ENCODE measurements around the gene EXOC7. TPM values are rescaled to one million over a fixed set of nuclear protein-coding genes. Genes with fewer than 3 reads are reported as not detected.
A peak's percentile ranks its signal among the peaks of the same experiment; 100 is the strongest.
"Not testable (repeated sequence)": the region's sequence is repeated elsewhere in the genome, so short reads cannot be mapped to it uniquely, and the experiment has no call there.

Gene EXOC7
- polyA plus RNA-seq, 1 donor (not counting 4 experiments of a cell fraction or from before 2014, with no cell fraction given): 60.6 TPM

GRCh38 chr17:76079535-76079955, 24.0 kb downstream of the EXOC7 start:
- TF ChIP-seq, protein P1, sequence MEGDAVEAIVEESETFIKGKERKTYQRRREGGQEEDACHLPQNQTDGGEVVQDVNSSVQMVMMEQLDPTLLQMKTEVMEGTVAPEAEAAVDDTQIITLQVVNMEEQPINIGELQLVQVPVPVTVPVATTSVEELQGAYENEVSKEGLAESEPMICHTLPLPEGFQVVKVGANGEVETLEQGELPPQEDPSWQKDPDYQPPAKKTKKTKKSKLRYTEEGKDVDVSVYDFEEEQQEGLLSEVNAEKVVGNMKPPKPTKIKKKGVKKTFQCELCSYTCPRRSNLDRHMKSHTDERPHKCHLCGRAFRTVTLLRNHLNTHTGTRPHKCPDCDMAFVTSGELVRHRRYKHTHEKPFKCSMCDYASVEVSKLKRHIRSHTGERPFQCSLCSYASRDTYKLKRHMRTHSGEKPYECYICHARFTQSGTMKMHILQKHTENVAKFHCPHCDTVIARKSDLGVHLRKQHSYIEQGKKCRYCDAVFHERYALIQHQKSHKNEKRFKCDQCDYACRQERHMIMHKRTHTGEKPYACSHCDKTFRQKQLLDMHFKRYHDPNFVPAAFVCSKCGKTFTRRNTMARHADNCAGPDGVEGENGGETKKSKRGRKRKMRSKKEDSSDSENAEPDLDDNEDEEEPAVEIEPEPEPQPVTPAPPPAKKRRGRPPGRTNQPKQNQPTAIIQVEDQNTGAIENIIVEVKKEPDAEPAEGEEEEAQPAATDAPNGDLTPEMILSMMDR (optimal IDR thresholded peaks at IDR 0.05 in 1 of 3, IDR thresholded peaks at IDR 0.05 in 1 of 3, conservative IDR thresholded peaks at IDR 0.05 in 1 of 3; ENCODE audit: extremely low read depth in 1 of 3, insufficient read depth in 2 of 3, low read length in 3 of 3): no peak
- peak; percentile 28 for TF ChIP-seq EZH2 (IDR thresholded peaks at IDR 0.05; ENCODE audit: low read length)
- Histone ChIP-seq H3K36me3 (ENCODE audit: control insufficient read depth in 2 of 2, extremely low read depth in 1 of 2, insufficient read depth in 2 of 2, low read length in 2 of 2) (peaks cover 8 to 11% of the 10 kb centered on the region in 2 experiments), H3K79me2 (ENCODE audit: control insufficient read depth, insufficient read depth, low read length) (no peaks in the 10 kb centered on the region), H3K4me2 (ENCODE audit: control insufficient read depth, extremely low read depth, insufficient read depth, low read depth, low read length) (no peak overlapping the region), H3K9me3 (ENCODE audit: control insufficient read depth, low read depth, low read length) (no peaks in the 10 kb centered on the region), H3K9ac (ENCODE audit: control insufficient read depth, extremely low read depth, insufficient read depth, low read length) (no peak overlapping the region), H3K27me3 (ENCODE audit: control insufficient read depth, extremely low read depth, insufficient read depth, low read length) (peaks cover 61% of the 10 kb centered on the region), H3K4me1 (ENCODE audit: control insufficient read depth, extremely low read depth, insufficient read depth, low read length) (peaks cover 7% of the 10 kb centered on the region), H3K4me3 (ENCODE audit: control insufficient read depth in 2 of 3, extremely low read depth in 1 of 3, insufficient read depth in 2 of 3, low read depth in 1 of 3, low read length in 3 of 3) (no peak overlapping the region), H2AFZ (ENCODE audit: control insufficient read depth, low read length) (no peak overlapping the region), H4K20me1 (ENCODE audit: control insufficient read depth, extremely low read depth, insufficient read depth, low read length) (no peaks in the 10 kb centered on the region), H3K27ac (ENCODE audit: control insufficient read depth, insufficient read depth, low read length) (no peak overlapping the region), H3K9me1 (ENCODE audit: control insufficient read depth, extremely low read depth, insufficient read depth, low read length) (no peaks in the 10 kb centered on the region)
- DNase-seq (ENCODE audit: low read depth, low spot score): no peak
- FAIRE-seq: no peak
- dilution Hi-C loops (cut with MboI; ENCODE audit: extremely low pct_ligation_motif_present, low sequenced_read_pairs): no loop called here

- FAIRE-seq (no peak), DNase-seq (ENCODE audit: low read depth, low spot score) (no peak)
- dilution Hi-C loops (cut with MboI; ENCODE audit: extremely low pct_ligation_motif_present, low sequenced_read_pairs): no loop called here
- Histone ChIP-seq H3K27me3 (ENCODE audit: control insufficient read depth, extremely low read depth, insufficient read depth, low read length) (peaks cover 67% of the 10 kb centered on the region), H3K9ac (ENCODE audit: control insufficient read depth, extremely low read depth, insufficient read depth, low read length) (no peak within 1 kb of the TSS), H3K27ac (ENCODE audit: control insufficient read depth, insufficient read depth, low read length) (no peak within 1 kb of the TSS), H3K4me3 (ENCODE audit: control insufficient read depth in 2 of 3, extremely low read depth in 1 of 3, insufficient read depth in 2 of 3, low read depth in 1 of 3, low read length in 3 of 3) (no peak within 1 kb of the TSS), H3K9me1 (ENCODE audit: control insufficient read depth, extremely low read depth, insufficient read depth, low read length) (no peaks in the 10 kb centered on the region), H3K79me2 (ENCODE audit: control insufficient read depth, insufficient read depth, low read length) (no peaks in the 10 kb centered on the region), H3K36me3 (ENCODE audit: control insufficient read depth in 2 of 2, extremely low read depth in 1 of 2, insufficient read depth in 2 of 2, low read length in 2 of 2) (peaks cover 5 to 9% of the 10 kb centered on the region in 2 experiments), H3K9me3 (ENCODE audit: control insufficient read depth, low read depth, low read length) (no peaks in the 10 kb centered on the region), H4K20me1 (ENCODE audit: control insufficient read depth, extremely low read depth, insufficient read depth, low read length) (no peaks in the 10 kb centered on the region), H3K4me2 (ENCODE audit: control insufficient read depth, extremely low read depth, insufficient read depth, low read depth, low read length) (no peak within 1 kb of the TSS), H2AFZ (ENCODE audit: control insufficient read depth, low read length) (no peak within 1 kb of the TSS), H3K4me1 (ENCODE audit: control insufficient read depth, extremely low read depth, insufficient read depth, low read length) (peaks cover 7% of the 10 kb centered on the region)
- TF ChIP-seq, protein P1 (optimal IDR thresholded peaks at IDR 0.05 in 1 of 3, IDR thresholded peaks at IDR 0.05 in 1 of 3, conservative IDR thresholded peaks at IDR 0.05 in 1 of 3; ENCODE audit: extremely low read depth in 1 of 3, insufficient read depth in 2 of 3, low read length in 3 of 3): no peak
- no peak for TF ChIP-seq EZH2 (IDR thresholded peaks at IDR 0.05; ENCODE audit: low read length)
Observed at GRCh38 chr17:76078860-76079534, 24.6 kb downstream of the EXOC7 start, which contains the start of gene ZACN. ZACN (plus strand) TSS chr17:76079182; CDS start chr17:76079265, 83 bp downstream.

GRCh38 chr17:76078370-76078769, 25.2 kb downstream of the EXOC7 start:
- FAIRE-seq; H3K4me1 ChIP-seq (ENCODE audit: control insufficient read depth, extremely low read depth, insufficient read depth, low read length); H3K4me3 ChIP-seq (ENCODE audit: control insufficient read depth in 2 of 3, extremely low read depth in 1 of 3, insufficient read depth in 2 of 3, low read depth in 1 of 3, low read length in 3 of 3); H3K79me2 ChIP-seq (ENCODE audit: control insufficient read depth, insufficient read depth, low read length); H2AFZ ChIP-seq (ENCODE audit: control insufficient read depth, low read length); DNase-seq (ENCODE audit: low read depth, low spot score); H3K27ac ChIP-seq (ENCODE audit: control insufficient read depth, insufficient read depth, low read length); H4K20me1 ChIP-seq (ENCODE audit: control insufficient read depth, extremely low read depth, insufficient read depth, low read length); H3K9ac ChIP-seq (ENCODE audit: control insufficient read depth, extremely low read depth, insufficient read depth, low read length); H3K4me2 ChIP-seq (ENCODE audit: control insufficient read depth, extremely low read depth, insufficient read depth, low read depth, low read length); dilution Hi-C loops (cut with MboI; ENCODE audit: extremely low pct_ligation_motif_present, low sequenced_read_pairs); H3K36me3 ChIP-seq (ENCODE audit: control insufficient read depth in 2 of 2, extremely low read depth in 1 of 2, insufficient read depth in 2 of 2, low read length in 2 of 2); H3K9me3 ChIP-seq (ENCODE audit: control insufficient read depth, low read depth, low read length); H3K9me1 ChIP-seq (ENCODE audit: control insufficient read depth, extremely low read depth, insufficient read depth, low read length): not testable (repeated sequence)
- peaks cover 73% of the 10 kb centered on the region for H3K27me3 ChIP-seq (ENCODE audit: control insufficient read depth, extremely low read depth, insufficient read depth, low read length)

All from keratinocyte (primary cell).